Stimulated activated naive CD4-positive, alpha-beta T cell (primary cell): ENCODE results near the gene DNAH11.

ENCODE experiments used
- DNase-seq, 6 experiments: peaks; one replicate each; lab custom pipeline; 2025; lab: John Stamatoyannopoulos, UW

The DNAH11 gene

DNA sequence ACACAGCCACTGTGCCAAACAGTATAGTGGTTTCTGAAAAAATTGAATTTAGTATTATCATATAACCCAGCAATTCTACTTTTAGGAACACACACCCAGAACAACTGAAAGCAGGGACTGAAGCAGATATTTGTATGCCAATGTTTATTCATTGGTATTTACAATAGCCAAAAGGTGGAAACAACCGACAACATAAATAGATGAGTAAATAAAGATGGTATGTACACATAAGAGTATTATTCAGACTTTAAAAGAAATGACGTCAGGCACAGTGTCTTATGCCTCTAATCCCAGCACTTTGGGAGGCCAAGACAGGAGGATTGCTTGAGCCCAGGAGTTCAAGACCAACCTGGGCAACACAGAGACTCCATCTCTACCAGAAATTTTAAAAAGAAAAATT lies 395.6 kb downstream of the DNAH11 start:
- DNase-seq, result no peak

DNA sequence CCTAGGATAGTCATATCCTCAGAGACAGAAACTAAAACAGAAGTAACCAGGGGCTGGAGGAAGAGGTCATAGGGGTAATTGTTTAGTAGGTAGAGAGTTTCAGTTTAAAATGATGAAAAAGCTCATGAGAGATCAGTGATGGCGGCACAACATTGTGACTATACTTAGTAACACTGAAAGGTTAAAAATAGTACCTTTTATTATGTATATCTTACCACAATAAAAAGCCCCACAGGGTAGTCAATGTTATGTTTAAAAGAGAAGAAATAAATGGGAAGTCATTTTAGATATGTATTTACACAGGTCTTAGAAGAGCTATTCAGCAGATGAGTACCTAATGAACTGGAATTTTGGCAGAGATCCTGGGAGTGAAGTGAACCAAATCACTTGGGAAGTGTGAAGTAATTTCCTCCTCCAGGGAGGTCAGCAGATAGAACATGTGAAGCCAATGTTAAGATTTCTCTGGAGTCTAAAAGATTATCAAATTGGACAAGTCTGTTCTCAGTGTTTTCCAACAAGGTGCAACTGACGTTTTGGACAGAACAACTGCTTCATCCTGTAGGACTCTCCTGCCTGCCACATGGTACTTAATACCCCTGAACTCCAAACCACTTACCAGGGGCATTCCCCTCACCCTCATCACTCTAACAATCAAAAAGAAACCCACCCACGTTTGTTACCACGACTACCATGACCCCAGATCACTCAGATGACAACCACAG lies 396.5 kb downstream of the DNAH11 start:
- no peak for DNase-seq

DNA sequence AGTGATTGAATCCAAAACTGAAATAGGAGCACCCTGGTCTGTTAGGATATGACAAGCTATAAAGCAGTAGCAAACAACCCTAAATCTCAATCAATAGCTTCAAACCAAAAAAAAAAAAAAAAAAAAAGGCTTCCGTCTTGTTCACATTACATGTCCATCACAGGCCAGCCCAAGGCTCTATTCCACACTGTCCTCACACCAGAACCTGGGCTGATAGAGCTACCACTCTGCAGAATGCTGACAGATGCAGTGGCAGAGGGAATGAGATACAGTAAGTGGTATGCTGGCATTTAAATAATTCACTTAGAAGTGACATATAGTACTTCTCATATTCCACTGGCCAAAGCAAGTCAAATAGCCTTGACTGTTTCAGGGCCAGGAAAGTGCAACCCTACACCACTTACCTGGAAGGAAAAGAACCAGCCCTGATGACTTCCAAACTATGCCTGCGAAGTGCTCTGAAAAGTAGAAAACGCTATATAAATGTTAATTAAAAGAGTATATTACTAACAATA lies 397.1 kb downstream of the DNAH11 start:
- no peak for DNase-seq

DNA sequence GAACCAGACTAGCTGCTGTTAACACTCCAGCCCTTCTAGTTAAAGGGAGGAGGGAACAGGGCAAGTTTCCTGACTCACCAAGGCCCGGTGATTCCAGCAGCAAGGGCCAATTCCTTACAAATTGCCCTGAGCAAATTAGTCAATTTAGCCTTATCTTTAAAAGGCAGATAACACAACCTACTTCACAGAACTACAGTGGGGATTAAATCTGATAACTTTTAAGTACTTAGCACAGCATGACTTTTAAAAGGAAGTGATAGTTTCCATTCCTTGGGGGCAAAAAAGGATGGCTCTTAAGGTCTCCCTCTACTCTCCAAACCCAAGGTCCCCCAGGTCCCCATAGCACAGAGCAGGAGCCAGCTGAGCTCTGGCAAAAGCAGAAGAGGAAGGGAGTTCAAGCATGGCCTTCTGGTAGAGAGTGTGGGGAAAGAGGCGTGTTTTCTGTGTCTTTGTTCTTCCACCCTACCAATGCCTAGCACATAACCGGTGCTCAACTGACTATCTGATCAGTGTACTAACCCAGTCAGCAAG lies 398.8 kb downstream of the DNAH11 start:
- peak in 1 of 6 experiments; percentile 4 for DNase-seq

DNA sequence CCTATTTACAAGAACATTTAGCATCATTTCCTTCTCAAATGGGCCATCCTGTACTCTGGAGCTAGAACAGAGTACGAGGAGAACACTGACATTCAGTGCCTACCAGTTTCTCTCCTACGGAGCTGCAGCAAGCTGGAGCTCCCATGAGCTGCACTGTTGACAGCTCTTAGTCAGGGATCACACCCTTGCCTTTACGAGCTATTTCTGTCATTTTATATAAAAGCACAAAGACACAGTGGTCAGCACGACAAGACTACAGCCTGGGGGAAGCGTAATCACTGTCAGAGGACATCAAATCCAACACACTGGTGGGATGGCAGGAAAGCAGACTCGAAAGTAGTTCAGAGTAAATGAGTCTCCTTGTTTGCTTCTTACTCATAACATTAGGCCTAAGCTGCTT lies 400.1 kb downstream of the DNAH11 start:
- DNase-seq, result no peak

DNA sequence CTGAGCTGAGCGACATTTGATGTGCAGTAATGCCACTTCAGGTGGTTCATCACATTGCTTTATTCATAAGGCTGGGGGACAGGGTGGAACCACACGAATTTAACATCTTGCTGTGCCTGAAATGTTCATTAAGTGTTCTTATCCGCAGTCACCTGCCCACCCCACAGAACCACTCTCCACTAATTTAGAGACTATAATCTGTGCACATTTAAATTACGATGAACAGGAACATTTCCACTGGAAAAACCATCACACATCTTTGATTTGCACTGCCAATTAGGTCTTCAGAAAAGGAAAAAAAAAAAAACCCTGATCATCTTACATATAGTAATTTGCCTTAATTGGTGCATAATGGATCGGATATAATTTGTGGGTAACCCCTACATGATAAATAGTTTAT lies 400.6 kb downstream of the DNAH11 start:
- DNase-seq, result no peak

DNA sequence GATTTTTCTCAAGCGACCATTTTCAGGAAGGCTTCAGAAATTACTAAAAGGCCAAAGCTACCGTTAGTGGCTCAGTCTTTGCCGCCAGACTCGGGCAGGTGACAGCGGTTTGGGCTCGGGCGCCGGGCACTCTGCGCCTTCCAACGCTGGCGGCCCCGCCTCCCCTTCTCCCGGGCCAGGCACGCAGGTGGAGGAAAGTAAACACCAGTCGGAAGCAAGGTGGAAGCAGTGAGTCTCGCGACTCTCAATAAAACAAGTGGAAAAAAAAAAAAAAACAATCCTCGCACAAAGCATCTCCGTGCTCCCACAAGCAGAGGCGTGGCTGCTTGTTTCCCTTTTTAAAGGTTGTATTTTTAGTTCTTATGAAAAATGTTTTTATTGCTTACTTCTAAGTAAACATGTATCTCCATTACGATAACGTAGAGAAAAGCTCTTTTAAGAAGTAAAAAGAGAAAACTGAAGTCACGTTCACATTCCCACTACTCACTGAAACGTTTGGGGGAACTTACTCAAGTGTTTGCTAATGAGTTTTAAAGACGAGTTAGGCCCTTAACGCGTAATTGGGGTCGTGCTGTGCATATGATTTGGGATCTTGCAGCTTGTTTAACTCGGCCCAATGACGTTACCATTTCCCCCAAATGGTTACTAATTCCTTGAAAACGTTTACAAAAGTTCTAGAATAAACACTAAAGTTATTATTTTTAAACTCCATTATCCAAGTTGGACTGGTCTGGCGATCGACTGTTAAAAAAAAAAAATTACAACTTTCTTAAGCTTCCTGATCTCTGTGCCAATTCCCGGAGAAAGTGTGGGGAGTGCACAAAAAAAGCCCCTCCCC lies 402.0 kb downstream of the DNAH11 start:
- DNase-seq, result peak in 4 of 6 experiments; percentile 10 to 55 (median 26)

DNA sequence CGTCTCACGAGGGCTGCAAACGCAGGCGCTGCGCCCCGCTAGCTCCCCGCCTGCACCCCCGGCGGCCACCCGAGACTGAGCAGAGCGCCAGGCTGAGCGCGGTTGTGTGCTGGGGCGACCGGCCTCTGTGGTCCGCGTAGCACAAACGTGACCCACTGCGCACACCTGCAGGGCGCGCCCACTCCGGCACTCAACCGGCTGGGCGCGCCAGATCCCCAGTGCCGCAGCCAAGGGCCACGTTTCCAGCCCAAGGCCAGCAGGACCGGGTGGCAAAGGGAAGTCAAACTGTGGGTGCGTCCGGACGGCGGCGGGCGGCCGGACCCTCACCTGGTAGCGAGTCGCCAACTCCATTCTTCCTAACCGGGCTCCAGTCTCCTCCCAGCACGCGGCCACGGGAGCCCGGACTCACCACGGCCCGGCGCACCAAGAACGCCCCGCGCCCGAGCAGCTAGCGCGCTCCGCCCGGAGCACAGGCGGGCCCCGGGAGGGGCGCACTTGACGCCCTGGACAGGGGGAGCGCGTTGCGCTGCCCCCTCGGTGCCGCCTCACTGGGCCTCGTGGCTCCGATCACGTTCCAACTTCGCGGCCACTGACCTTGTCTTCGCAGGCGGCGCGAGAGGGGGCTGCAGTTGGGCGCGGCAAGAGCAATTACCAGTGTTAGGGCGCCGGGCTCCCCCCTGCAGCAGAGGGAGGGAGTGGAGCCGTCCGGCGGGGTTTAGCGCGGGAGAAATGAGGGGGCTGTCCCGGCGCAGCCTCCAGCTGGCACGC lies 402.8 kb downstream of the DNAH11 start, which contains the start of gene CDCA7L:
Gene CDCA7L (minus strand): TSS at position 446 of the 768 bp plus-strand sequence. CDS start 95 bp downstream, at position 351.
- peak; percentile 42 to 77 (median 54) for DNase-seq

DNA sequence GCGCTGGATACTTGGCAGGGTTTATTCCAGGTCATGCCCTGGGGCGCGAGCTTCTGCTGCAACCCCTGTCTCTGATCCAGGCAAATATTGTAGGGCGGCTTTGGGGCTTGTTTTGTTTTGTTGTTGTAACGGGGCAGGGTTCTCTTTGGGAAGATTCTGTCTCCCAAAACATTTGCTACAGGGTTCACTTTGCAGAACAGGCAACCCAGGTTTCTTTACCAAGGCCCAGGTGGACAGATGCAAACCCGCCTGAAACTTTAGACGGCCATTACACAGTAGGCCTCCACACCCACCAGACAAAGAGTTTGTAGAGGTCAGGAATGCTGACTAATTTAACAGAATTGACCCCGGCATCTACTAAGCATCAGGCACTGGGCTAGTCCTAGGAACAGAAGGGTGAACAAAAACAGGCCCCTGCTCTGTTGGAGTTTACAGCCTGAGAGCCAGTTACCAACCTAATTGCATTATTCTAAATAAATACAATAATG lies 403.4 kb downstream of the DNAH11 start:
- no peak for DNase-seq

DNA sequence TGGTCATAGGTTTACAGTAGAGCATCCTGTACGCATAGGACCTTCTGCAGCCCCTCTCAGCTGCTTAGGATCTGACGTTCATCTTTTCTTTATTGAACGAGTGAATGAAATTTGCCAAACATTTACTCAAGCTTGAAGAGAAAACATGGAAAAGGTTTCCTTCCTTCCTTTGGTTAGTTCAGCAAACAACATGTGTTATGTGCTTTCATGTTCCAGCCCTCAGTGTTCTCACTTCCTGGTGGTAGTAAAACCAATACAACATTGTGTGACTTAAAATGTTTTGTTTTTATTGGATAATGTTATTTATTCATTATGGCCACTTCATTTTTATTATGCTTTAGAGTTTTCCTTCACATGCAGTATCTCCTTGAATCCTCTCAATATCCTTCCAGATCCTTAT lies 404.2 kb downstream of the DNAH11 start:
- no peak for DNase-seq

DNA sequence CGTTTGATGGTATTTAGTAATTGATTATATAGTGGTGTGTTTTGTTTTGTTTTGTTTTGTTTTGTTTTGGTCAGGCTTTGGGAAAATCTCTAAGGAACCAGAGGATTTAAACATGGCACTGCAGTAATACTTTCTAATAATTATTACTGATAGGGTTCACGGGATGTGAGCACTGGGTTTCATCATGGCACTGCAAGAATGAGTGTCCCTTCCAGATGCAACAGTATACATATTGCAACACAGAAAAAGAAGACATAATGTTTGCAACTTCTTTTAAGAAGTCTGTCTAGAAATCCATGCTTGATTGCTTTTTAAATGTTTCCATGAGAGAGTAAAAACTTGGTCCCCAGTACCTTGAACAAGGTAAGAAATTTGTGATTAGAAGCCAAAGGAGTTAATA lies 405.1 kb downstream of the DNAH11 start:
- DNase-seq, result no peak

DNA sequence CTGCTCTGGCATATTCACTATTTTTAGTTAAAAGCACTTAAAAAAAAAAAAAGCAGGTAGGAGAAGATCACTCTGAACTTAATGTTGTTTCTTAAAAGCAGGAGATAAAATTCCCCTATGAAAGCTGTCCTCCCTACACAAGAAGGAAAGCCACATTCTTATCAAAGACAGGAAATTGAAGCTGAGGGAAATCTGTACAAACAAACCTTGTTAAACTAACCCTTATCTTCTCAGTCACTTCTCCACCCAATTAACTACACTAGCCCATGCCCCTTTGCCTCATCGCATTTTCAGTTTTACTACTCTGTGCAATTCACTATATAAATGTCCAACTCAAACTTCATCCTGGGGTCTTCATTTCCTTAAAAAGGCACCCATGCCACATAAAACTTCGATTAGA lies 405.5 kb downstream of the DNAH11 start:
- no peak for DNase-seq

DNA sequence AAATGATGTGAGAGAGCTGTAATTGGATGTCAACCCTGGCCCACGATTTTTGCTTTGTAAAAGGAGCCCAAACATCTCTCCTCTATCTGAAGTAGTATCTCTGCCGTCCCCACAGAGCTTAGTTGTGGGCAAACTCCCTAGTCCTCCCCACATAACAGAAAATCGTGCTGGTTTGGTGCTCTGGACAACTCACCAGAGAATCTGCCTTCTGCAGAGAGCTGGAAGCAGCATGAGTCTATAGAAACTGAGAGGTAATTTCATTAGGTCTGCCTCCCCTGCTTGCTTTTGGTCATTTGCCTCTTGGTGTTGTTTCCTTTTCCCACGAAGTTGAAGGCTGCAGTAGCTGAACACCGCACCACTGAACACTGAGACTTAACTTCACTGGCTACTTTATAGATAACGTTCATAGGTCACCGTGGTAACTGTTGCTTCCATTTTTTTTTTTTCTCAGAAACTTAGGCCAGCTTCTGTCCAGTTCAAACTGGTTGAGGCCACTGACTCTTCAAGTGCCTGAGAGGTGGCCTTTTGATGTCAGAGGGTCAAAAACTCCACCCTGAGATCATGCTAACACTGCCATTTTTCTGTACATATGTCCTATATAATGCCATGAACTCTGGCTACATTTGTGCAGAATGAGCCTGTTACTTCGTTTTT lies 406.2 kb downstream of the DNAH11 start:
- DNase-seq, result no peak
